Esophagus (tissue), 2 donors: ENCODE data around the gene UST. TPM values are rescaled to one million over a fixed set of nuclear protein-coding genes. Genes with fewer than 3 reads are reported as not detected.

Experiments used
- H3K27ac ChIP-seq, 2 donors: one replicate each; pipeline ENCODE4 v1.5.1; 2013; ENCODE audit warnings: low read depth in 2 of 2, mild to moderate bottlenecking in 2 of 2, inconsistent platforms in 1 of 2, low read length in 1 of 2, moderate library complexity in 1 of 2
- H3K27me3 ChIP-seq, 2 donors: one replicate each; pipeline ENCODE4 v1.6.1; 2013; ENCODE audit warnings: low read length in 2 of 2, control low read depth in 1 of 2, mild to moderate bottlenecking in 1 of 2; ENCODE audit not compliant: insufficient read depth in 2 of 2, control insufficient read depth in 1 of 2
- H3K36me3 ChIP-seq, 2 donors: one replicate each; pipeline ENCODE4 v1.6.1; 2013; ENCODE audit warnings: low read length in 1 of 2; ENCODE audit not compliant: control insufficient read depth in 2 of 2, insufficient read depth in 2 of 2
- H3K4me1 ChIP-seq, 2 donors: one replicate each; pipeline ENCODE4 v1.6.1; 2013; ENCODE audit warnings: low read length in 1 of 2; ENCODE audit not compliant: control insufficient read depth in 2 of 2, insufficient read depth in 2 of 2
- H3K4me3 ChIP-seq, 2 donors: one replicate each; pipeline ENCODE4 v1.5.1; 2013; ENCODE audit warnings: low read length in 2 of 2, mild to moderate bottlenecking in 2 of 2, low read depth in 1 of 2, moderate library complexity in 1 of 2
- H3K9me3 ChIP-seq, 2 donors: one replicate each; pipeline ENCODE4 v1.6.1; 2013; ENCODE audit warnings: mild to moderate bottlenecking in 2 of 2, low read depth in 1 of 2, low read length in 1 of 2, moderate library complexity in 1 of 2; ENCODE audit not compliant: control insufficient read depth in 2 of 2, insufficient read depth in 1 of 2
- WGBS, 2 donors: extraction: QIAGEN DNeasy Blood & Tissue Kit; methylation state at CpG; one replicate each; pipeline ENCODE4 v1.1.7; 2013; 5-methylcytosine and 5-hydroxymethylcytosine counted together
- polyA plus RNA-seq, 2 donors: library from polyadenylated mRNA; stranded (reverse); fragments of 200-250 nt; gene quantifications; one replicate each; pipeline ENCODE4 v1.2.3, GENCODE V29; 2013
- donor health status: healthy with polysubstance abuse.
- donor health status: Bipolar disorder and iron deficiency.

UST gene
- polyA plus RNA-seq, 2 donors = 1.7 to 2.4 TPM

DNA sequence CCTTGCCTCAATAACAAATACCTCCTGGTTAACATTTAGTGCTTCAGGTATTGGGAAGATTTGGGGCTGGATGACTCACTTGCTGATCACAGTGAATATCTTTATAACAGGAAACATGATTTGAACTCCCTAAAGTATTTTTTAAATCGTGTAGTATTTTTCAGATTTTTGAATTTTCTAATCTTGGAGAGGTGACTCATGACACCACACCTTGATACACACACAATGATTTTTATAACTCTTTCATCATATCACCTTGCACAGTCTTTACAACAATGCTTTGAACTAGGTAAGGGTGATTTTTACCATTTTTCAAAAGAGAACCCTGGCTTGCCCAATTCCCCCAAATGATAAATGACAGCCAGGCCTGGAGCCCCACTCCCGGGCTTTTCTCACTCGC lies 273.5 kb downstream of the UST start:
- Histone ChIP-seq H3K27ac (no peak overlapping the region), H3K4me3 (no peak overlapping the region), H3K4me1 (no peaks in the 10 kb centered on the region), H3K27me3 (no peaks in the 10 kb centered on the region), H3K9me3 (no peaks in the 10 kb centered on the region), H3K36me3 (no peaks in the 10 kb centered on the region)
- 66 to 73% methylated on average over 3 of the region's 3 CpGs for WGBS, 2 donors

DNA sequence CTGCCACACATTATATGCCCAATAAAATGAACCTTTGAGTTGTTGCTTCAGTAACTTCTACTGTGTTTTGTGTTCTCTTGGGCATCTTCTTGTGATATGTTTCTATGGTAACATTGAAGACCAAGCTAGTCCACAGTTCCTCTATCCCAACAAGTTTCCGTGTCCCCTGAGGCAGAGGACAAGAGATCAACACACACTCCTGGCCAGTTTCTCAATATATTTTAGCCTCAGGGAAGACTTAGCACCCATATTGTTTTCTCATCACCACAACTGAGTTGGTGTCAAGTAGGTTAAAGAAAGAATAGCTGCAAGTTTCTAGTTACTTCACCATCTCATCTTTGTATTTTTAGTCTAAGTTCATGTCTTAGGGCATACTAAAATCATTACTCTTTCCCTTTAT lies 277.5 kb downstream of the UST start:
- Histone ChIP-seq H3K36me3 (no peaks in the 10 kb centered on the region), H3K27me3 (no peaks in the 10 kb centered on the region), H3K27ac (no peak overlapping the region), H3K4me3 (no peak overlapping the region), H3K4me1 (no peaks in the 10 kb centered on the region), H3K9me3 (no peaks in the 10 kb centered on the region)
- 78 to 84% methylated on average over 1 of the region's 1 CpG for WGBS, 2 donors

DNA sequence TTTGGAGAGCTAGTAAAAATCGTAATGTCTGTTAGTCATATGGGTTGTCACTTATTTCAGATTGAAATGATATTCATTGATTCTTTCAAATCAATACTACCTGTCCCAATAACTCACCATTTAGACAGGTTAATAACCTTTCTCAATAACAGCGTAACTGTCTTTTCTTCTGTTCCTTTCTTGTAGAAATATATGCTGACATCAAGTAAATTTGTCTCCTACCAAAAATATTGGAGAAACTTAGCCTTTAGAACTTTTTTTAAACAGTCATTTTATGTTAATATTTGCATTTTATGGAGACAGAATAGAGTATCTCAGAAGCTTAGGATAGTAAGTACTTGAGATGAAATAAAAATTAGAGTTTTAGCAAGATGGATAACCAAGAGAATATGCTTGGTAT lies 278.2 kb downstream of the UST start:
- WGBS, 2 donors = 94 to 97% methylated on average over 2 of the region's 2 CpGs
- Histone ChIP-seq H3K9me3 (no peaks in the 10 kb centered on the region), H3K27me3 (no peaks in the 10 kb centered on the region), H3K4me1 (no peaks in the 10 kb centered on the region), H3K36me3 (no peaks in the 10 kb centered on the region), H3K27ac (no peak overlapping the region), H3K4me3 (no peak overlapping the region)

DNA sequence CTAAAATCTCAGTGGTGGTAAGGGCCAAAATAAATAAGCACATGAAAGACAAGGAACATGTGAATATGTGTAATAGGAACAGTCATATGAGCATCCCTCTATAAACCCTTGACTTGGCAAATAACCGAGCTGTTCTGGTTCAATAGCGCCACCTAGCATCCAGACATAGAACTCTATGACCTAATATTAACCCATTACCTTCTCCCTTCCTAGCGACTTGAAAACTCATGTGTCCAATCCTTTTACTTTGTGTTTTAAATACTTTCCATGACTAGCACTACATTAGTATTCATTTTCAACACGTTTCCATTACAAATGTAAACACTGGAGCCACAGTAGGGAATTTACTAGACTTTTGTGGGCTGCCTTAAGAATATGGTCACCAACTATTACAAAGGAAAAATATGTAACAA lies 279.7 kb downstream of the UST start:
- H3K9me3 ChIP-seq = no peaks in the 10 kb centered on the region
- no peaks in the 10 kb centered on the region for H3K36me3 ChIP-seq
- H3K4me3 ChIP-seq = no peak overlapping the region
- 53 to 55% methylated on average over 4 of the region's 4 CpGs for WGBS, 2 donors
- no peaks in the 10 kb centered on the region for H3K4me1 ChIP-seq
- no peaks in the 10 kb centered on the region for H3K27me3 ChIP-seq
- no peak overlapping the region for H3K27ac ChIP-seq

DNA sequence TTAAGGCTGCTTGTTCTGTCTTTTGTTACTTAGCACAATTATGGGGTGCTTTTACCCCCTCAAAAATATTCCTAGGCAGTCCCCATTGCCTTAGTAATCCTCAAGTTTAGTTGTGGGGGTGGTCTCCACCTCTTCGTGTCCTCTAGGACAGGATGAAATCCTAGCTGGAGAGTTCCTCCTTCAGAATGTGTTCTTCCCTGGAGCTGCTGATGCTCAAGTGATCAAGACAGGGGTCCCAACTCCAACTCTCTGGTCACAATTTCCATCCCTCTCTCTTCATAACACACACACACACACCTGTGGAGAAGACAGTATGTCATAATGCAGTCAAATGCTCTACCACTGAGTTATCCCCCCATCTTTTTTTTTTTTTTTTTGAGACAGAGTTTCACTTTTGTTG lies 280.7 kb downstream of the UST start:
- 90 to 100% methylated on average over 1 of the region's 1 CpG for WGBS, 2 donors
- Histone ChIP-seq H3K4me1 (no peaks in the 10 kb centered on the region), H3K27me3 (no peaks in the 10 kb centered on the region), H3K4me3 (no peak overlapping the region), H3K27ac (no peak overlapping the region), H3K36me3 (no peaks in the 10 kb centered on the region), H3K9me3 (no peaks in the 10 kb centered on the region)

DNA sequence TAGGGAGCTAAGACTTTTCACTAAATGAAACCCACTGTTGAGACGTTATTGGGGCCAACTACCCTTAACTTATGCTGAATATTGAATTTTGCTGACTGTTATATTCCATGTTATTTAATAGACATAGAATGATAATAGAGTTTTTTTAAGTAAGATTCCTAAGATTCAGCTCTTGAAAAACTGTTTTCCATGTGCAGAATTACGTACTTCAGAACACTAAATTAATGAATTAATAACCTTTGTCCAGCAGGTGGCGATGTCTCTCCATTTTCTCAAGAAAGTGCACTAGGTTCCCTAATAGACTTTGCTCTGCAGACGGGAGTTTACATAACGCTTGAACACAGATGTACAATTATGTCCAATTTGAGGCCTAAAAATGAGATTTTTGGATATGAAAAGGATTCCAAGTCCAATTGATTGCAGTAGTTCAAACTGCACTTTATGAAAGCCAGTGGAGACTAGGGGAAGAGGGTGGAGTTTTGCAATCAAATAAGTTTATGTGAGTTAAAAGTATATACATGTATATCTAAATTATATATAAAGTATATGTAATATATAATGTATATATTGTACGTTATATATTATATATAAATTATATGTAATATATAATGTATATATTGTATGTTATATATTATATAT lies 282.1 kb downstream of the UST start:
- H3K27me3 ChIP-seq = no peaks in the 10 kb centered on the region
- no peak overlapping the region for H3K27ac ChIP-seq
- no peak overlapping the region for H3K4me3 ChIP-seq
- no peaks in the 10 kb centered on the region for H3K9me3 ChIP-seq
- no peaks in the 10 kb centered on the region for H3K36me3 ChIP-seq
- 11 to 13% methylated on average over 6 of the region's 6 CpGs for WGBS, 2 donors
- H3K4me1 ChIP-seq = no peaks in the 10 kb centered on the region

DNA sequence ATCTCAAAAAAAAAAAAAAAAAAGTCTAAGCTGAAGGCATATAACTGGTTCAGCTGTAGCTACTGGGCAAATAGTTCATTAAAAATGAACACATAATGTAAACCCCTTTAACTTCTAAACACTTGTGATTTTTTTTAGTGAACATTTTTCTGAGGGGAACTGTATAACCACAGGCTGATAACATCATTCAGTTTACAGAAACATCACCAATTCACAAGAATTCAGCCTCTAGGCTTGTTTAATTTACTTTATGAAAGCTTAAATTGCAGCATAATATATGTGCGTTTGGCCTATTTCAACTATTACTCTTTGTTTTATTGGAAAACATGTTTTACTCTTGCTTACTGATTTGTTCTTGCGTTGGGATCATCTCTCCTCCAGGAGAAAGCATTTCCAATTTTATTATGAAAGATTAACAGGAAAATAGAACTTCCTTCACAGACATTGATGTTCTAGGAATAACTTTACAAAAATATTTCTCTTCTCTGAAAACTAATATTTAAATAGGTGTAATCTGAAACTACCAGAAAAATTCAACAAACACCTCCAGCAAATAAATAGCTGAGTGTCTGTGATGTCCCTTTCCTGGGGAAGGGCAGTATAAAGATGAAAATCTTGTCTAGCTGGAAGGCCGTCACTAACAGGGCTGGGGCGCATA lies 284.5 kb downstream of the UST start:
- Histone ChIP-seq H3K27me3 (no peaks in the 10 kb centered on the region), H3K9me3 (no peaks in the 10 kb centered on the region), H3K4me1 (no peaks in the 10 kb centered on the region), H3K36me3 (no peaks in the 10 kb centered on the region), H3K27ac (no peak overlapping the region), H3K4me3 (no peak overlapping the region)
- WGBS, 2 donors = 83% methylated on average over 4 of the region's 4 CpGs

DNA sequence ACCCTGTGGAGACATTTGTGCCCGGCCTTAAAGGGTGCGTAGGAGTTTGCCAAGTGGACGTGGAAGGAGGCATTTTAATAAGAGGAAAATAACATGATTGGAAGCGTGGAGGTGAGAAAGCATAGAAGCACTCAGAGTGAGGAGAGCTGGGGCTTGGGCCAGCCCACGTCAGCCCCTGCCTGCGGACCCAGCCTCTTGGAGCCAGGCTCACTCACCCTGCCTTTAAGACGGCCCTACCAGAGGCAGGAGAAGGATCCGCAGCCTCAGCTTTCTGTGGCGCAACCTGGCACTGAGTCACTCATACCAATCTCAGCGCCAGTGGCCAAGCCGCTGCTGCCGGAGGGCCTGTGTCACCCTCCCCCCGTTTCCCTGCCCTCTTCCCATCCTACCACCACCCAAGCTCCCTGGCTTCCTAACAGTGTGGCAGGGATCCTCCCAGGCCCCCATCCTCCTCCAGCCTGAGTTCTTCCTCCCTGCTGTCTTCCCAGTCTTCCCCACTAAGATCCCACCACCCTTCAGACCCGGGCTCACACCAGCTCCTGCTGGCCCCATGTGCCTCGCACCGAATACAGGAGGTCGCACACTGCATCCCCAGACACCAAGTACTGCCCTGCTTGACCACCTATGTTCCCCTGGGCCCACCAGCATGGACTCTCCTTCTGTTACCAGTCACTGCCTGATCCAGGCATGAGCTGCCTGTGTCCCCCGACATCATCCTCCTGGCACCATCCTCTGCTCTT lies 285.2 kb downstream of the UST start:
- no peak overlapping the region for H3K4me3 ChIP-seq
- no peaks in the 10 kb centered on the region for H3K27me3 ChIP-seq
- H3K27ac ChIP-seq = peak overlapping the region in 1 of 2 donors; percentile 38
- no peaks in the 10 kb centered on the region for H3K9me3 ChIP-seq
- WGBS, 2 donors = 80 to 89% methylated on average over 18 of the region's 18 CpGs
- H3K36me3 ChIP-seq = no peaks in the 10 kb centered on the region
- no peaks in the 10 kb centered on the region for H3K4me1 ChIP-seq

DNA sequence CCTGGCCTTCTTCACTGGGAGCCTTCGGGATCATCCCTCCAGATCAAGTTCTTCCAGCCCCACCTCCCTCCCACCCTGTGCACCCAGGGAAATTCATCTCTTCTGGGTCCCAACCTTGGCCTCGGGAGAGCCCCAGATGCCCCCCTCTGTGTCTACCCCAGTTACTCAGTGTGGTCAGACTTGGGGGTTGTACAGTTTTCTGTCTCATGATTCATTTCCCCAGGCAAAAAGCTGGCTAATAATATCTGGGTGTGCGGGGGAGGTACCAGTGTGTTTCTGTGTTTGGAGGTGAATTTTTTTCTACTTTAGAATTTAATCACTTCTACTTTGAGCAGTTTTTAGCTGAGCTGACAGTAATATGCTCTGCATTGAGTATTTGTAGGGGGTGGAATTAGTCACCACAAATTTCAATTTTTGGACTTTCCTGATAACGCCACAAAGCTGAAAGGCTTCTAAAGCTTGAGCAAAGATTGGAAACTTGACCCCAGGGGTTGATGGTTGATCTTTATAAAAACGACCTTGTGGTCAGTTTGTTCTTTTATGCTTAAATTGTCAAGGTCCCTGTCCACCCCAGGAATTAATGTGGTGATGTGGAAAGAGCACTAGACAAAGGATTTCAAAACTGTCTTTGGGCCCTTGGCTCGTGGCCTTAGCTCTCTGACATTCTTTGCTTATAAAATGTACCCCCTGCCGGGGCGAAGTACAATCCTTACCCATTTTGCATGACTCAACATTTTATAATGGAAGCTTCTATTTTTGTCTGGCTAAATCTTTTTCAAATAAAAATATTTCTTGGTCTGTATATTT lies 286.0 kb downstream of the UST start:
- H3K36me3 ChIP-seq = no peaks in the 10 kb centered on the region
- 53 to 60% methylated on average over 8 of the region's 8 CpGs for WGBS, 2 donors
- H3K4me3 ChIP-seq = no peak overlapping the region
- no peaks in the 10 kb centered on the region for H3K4me1 ChIP-seq
- H3K27me3 ChIP-seq = no peaks in the 10 kb centered on the region
- H3K9me3 ChIP-seq = no peaks in the 10 kb centered on the region
- peak overlapping the region in 1 of 2 donors; percentile 38 for H3K27ac ChIP-seq
